ENCODE data around the gene MMP10.

The MMP10 gene

DNA sequence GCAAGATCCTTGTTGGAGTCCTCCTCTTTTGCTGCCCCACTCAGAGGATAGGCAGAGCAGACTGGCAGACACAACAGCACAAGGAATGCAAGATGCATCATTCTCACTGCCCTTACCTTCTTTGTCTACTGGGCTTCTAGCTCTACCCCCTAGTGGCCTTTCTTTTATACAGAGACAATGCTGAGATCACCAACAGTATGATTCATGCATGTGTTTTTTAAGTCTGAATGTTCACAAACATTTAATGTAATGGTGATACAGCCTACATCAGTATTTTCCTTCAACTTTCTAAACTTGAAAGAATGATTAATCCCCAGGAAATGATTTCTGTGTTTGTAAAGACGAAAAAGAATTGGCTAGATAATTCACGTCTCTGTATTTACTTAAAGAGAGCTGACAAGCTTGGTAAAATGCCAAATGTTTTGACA, at the start of gene MMP10:
TSS of gene MMP10 (minus strand) at position 138 of the 428 bp plus-strand sequence. CDS start at position 101, 37 bp downstream.
- DNase-seq (ENCODE audit: low read depth, low spot score), result peak; percentile 58

DNA sequence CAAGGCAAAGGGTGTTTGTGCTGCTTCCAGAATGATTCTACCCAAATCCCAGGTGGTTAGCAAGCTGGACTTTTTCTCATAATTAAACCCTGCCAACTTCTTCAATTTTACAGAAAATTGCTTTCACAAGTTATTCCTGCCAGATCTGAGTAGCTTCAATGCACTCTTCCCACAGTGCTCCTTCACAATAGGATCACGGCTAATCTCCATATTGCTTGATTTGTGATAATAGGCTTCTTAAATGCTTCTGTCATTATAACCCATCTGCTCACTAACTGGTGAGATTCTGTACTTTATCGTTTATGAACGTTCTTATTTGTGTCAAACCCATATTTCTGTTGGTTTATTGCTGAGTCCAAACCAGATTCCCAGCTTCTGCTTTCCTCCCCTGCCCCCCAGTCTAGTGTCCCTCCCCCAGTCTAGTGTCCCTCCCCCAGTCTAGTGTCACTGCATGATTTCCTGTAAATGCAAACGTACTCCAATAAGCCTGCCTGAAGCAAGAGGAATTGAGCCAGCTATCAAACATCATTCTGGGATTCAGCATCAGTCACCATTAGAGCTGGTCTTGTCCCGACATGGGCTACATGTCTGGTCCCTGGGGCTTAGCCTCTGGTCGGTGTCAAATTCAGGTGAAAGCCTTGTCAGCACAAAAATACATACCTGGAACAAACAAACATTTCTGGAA, 49.0 kb upstream of the MMP10 start:
- DNase-seq (ENCODE audit: low read depth, low spot score), result no peak

- no peak for DNase-seq (ENCODE audit: low read depth, low spot score)
These were observed 44.1 kb upstream of the MMP10 start for GRCh38 chr11:102824556-102824955.

- no peak for DNase-seq (ENCODE audit: low read depth, low spot score)
These were observed 39.1 kb upstream of the MMP10 start for GRCh38 chr11:102819491-102819890.

DNA sequence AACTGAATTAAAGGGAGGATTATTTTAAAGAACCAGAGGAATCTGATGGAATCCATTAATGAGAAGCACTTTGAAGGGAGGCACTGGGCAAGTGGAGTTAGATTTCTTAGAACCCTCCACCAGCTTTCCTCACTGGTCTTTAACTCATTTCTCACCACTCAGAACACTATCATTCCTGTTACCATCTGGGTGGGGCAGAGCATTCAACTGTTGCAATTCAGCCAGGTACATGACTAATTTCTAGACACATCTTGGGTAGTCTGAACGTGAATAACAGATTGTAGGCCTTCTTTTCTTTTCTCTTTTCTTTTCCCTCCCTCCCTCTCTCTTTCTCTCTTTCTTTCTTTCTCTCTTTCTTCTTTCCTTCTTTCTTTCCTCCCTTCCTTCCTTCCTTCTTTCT, 33.1 kb upstream of the MMP10 start:
- DNase-seq (ENCODE audit: low read depth, low spot score), result no peak

- DNase-seq (ENCODE audit: low read depth, low spot score), result no peak
These were observed 31.8 kb upstream of the MMP10 start for GRCh38 chr11:102812188-102812587.

DNA sequence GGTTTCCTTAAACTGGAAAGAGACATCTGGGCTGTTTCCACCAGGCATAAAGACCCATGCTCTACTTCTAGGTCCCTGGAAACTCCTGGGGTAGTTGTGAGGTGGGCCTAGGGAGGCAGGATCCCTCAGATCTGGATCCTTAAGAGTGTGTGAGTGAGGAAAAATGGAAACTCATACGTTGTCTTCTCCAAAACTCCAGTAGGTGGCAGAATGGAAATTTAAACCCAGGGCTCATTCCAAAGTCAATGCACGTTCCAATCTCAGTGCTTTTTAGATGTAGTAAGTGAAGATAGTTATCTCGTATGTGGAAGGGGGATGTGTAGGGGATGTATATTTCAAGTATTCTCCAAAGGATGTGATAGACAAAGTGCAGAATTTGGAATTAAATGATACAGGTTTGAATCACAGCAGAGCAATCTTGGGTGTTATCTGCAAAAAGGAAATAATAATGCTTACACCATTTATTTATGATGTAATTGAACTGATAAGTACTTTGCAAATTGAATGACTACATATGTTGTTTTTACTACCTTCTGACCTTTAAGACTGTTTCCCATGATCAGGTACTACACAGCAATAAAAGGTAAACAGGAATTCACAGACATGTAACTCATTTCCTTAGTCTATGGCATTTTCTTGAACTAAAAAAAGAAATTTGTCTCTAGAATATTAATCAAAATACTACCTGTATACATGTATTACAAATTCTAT, 30.7 kb upstream of the MMP10 start:
- peak; percentile 55 for DNase-seq (ENCODE audit: low read depth, low spot score)

GRCh38 chr11:102809971-102810370, 29.5 kb upstream of the MMP10 start:
- DNase-seq (ENCODE audit: low read depth, low spot score), result no peak

DNA sequence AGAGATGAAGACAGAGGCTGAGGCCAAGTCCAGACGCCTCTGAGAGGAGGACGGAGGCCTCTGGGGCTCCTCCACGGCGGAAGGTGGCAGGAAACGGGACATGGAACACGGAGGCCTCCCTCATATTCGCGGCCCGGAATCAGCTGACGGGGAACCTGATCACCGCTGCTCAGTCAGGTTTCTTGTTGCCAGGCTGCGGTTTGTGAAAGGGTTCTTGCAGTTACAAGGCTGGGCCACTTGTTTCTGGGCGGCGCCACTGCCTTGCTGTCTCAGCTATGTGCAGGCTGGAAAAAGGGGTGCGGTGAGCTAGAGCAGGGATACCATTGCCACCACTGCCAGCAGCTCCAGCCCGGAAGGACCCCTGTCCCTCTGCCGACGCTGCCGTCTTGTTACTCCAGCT, 27.5 kb upstream of the MMP10 start:
- no peak for DNase-seq (ENCODE audit: low read depth, low spot score)

GRCh38 chr11:102806296-102806695, 25.9 kb upstream of the MMP10 start:
- DNase-seq (ENCODE audit: low read depth, low spot score), result peak; percentile 42

DNA sequence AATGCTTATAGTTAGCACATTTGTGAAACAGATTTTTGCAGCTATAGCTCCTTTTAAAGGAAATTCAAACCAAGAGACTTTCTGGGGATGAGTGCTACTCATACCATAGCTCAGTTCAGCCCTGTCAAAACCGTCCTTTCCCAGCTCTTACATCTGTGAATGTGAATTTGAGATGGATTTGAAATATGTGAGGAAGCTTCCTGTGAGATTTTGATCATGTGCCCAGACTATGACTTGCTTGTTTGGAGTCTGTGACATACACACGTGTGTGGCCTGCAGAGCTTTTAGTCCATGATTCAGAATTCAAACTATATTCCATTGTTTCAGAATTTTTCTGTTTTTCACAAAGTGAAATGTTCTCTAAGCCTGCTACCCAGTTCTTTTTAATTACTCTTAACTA, 21.9 kb upstream of the MMP10 start:
- DNase-seq (ENCODE audit: low read depth, low spot score), result no peak

- DNase-seq (ENCODE audit: low read depth, low spot score), result no peak
These were observed 20.3 kb upstream of the MMP10 start for GRCh38 chr11:102800767-102801166.

DNA sequence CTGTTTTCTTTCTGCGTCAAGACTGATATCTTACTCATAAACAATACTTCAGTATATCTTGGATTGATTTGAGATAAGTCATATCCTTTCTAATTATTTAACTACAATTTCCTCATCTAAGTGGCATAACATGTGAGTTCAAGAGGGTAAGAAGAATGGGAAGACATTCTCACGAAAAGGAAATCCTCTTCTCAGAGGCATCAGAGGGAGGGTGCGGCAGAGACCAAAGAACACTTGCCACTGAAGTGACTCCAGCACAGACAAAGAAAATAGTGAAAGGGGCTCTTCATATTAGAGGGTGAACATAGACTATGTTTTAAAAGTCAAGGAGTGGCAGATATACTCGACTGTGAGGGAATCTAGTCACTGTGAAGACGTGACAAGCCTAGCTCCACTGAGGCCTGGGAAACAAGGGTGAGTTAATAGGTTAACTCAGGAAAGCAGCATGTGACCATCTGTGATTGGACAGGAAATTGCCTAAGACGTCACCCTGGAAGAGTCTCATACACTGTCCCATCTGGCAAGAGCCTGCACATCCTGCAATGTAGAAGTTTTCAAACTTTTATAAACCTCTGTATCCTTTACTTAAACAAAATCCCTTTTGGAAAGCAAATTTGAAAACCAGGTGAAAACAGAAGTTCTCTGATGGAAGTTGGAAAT, 19.4 kb upstream of the MMP10 start:
- no peak for DNase-seq (ENCODE audit: low read depth, low spot score)

DNA sequence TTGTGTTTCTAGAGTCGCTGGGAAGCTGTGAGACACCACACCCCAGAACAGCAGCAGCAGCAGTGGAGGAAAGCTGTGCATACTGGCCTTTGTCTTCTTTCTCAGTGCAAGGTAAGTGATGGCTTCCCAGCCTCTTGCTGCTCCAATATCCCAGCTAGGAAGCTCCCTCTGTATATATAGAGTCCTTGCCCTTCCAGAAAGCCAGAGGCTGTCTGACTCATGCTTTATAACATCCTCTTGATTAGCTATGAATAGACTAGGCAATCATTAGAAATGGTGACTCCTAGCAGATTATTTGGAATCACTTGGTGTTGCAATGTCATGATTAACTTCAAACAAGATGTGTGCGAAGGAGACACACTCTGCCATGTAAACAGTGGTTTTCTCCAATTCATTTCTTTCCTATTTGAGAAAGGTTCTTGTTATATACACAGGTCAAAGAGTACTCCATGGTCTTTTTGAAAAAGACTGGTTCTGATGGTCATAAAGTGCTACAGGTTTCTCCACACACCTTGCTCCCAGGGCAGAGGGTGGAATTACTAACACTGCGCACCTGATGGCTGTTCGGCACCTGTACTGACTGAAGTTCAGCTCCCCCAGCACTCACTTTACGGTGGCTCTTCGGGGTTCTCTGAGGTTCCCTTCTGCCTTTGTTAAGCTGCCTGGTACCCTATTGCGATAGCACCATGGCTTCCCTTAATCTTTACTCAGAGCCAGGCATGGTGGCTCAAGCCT, 17.8 kb upstream of the MMP10 start, which contains the start of gene MMP1:
TSS of gene MMP1 (minus strand) at position 149 of the 735 bp plus-strand sequence. CDS start at position 81, 68 bp downstream.
- peak; percentile 17 for DNase-seq (ENCODE audit: low read depth, low spot score)

DNA sequence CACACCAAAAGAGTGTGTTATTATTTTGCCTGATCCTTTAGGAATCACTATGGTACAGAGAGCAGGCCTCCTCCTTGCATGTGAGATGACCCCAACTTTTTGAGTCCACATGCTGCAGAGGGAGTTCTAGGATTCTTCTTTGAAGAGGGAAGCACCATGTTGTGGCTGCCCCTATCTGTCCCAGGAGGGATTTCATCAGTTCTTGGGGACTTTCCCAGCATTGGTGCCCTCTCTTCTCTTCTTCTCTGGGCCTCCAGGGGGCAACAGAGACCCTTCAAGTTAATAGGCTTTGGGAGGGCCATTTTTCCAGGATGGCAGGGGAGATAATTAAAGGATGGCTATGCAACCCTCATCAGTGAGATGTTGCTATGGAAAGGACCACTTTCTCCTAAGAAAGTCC, 14.0 kb upstream of the MMP10 start:
- DNase-seq (ENCODE audit: low read depth, low spot score), result no peak

DNA sequence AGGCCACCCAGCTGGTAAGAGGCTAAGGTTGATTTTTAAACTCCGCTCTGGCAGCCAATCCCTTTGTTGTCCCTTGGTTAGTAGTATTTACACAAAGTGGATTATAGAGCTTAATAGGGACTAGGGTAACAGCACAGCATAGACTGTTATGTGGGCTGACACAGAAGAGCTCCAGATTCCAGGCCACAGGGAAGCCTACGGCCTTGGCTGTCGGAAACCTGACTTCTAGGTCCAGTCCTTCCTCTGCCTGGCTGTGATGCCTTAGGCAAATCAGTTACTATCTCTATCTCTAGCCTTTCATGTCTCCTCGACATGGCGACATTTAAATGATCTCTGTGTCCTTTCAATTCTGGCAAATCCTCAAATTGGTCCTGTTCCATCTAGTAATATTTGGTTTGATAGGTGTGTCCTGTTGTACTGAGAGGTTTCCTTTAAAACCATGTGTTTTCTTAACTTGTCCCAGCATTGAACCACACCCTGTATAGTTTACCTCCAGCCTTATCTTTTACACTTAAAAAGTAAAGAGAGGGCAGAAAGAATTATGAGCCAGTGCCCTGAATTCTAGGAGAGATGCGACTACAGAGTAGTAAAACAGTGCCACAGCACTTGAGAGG, 13.4 kb upstream of the MMP10 start:
- no peak for DNase-seq (ENCODE audit: low read depth, low spot score)

- no peak for DNase-seq (ENCODE audit: low read depth, low spot score)
These were observed 12.2 kb upstream of the MMP10 start for GRCh38 chr11:102792604-102793003.

DNA sequence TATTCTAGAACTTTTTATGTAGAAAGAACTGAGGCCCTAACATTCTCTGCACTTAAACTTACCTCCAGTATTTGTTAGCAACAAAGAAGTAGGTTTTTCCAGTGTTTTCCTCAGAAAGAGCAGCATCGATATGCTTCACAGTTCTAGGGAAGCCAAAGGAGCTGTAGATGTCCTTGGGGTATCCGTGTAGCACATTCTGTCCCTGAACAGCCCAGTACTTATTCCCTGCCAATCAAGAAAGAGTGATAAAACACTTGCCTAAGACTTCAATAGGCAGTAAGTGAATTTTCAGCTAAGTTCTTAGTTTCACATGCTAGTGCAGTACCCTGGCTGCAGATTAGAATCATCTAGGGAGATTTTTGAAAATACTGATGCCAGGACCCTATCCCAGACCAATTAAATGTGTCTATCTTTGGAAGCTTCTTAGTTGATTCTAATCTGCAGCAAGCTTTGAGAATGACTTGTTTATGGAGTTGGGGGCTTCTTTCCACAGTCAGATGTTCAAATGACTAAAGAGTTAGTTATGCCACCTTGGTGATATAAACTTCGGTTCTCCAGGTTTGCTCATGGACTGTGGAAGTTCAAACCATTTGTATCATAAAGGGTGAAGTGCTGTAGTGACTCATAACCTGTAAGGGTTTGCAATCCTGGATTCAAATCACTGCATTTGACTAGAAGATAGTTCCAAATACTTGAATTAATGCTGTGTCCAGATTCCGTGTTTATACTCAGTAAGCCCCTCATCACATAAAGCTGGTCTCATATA, 11.0 kb upstream of the MMP10 start:
- DNase-seq (ENCODE audit: low read depth, low spot score), result peak; percentile 17

DNA sequence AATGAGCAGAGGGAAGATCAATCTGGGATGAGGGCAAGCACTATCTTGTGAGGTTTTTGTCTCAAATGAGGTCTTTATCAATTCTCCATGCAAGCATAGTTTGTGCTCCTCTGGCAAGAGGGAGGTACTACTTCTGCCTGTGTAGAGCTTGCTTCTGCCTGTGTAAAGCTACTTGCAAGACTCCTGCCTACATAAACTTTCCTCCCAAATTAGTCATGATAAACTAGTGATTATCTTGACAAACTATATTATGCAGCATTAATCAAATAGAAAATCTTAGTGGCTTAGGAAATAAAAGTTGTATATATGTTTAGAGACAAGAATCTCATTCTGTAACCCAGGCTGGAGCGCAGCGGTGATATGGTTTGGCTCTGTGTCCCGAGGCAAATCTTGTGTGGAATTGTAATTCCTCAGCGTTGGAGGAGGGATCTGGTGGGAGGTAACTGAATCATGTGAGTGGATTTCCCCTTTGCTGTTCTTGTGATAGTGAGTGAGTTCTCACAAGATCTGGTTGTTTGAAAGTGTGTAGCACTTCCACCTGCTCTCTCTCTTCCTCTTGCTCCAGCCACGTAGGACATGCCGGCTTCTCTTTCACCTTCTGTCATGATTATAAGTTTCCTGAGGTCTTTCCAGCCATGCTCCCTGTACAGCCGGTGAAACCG, 8.0 kb upstream of the MMP10 start:
- no peak for DNase-seq (ENCODE audit: low read depth, low spot score)

DNA sequence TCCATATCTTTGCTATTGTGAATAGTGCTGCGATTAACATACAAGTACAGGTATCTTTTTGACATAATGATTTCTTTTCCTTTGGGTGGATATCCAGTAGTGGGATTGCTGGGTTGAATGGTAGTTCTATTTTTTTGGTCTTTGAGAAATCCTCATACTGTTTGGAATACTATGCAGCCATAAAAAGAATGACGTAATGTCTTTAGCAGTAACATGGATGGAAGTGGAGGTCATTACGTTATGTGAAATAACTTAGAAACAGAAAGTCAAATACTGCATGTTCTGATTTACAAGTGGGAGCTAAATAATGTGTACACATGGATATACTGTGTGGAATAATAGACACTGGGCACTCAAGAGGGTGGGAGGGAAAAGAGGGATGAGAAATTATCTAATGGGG, 4.0 kb upstream of the MMP10 start:
- no peak for DNase-seq (ENCODE audit: low read depth, low spot score)

Measured in astrocyte of the hippocampus (primary cell).